Measurements from ENCODE around the gene VENTX.

- TF ChIP-seq CTCF (IDR thresholded peaks at IDR 0.05 in 2 of 3, conservative IDR thresholded peaks at IDR 0.05 in 1 of 3; ENCODE audit: borderline replicate concordance in 1 of 3, insufficient read depth in 1 of 3, low read depth in 2 of 3, low read length in 2 of 3) (no peak), POLR2AphosphoS5 (IDR thresholded peaks at IDR 0.05; ENCODE audit: low read depth, low read length) (no peak), EGR1 (IDR thresholded peaks at IDR 0.05; ENCODE audit: low read depth) (no peak), EZH2 (IDR thresholded peaks at IDR 0.05) (no peak), POLR2A (IDR thresholded peaks at IDR 0.05; ENCODE audit: borderline replicate concordance, extremely low read depth, insufficient read depth, insufficient read length) (no peak), JUND (IDR thresholded peaks at IDR 0.05) (no peak), ZNF274 (IDR thresholded peaks at IDR 0.05; ENCODE audit: low read depth, low read length) (no peak), CEBPB (IDR thresholded peaks at IDR 0.05; ENCODE audit: low read depth) (no peak), SP1 (IDR thresholded peaks at IDR 0.05; ENCODE audit: low read depth) (no peak), MAX (IDR thresholded peaks at IDR 0.05) (no peak), SIN3A (IDR thresholded peaks at IDR 0.05; ENCODE audit: low read depth) (no peak), REST (IDR thresholded peaks at IDR 0.05; ENCODE audit: low read depth) (no peak)
Measured at GRCh38 chr10:133277277-133277992, 39.8 kb downstream of the VENTX start.

Measured in HCT116 (cell line).